B cell (primary cell): ENCODE measurements around the gene AGBL4. TPM values are rescaled to one million over a fixed set of nuclear protein-coding genes. Genes with fewer than 3 reads are reported as not detected.

Experiments used
- ATAC-seq: fragments of 200-7000 bp; cut with Tn5 transposase; one replicate; pipeline ENCODE4 v1.10.0; 2021; ENCODE audit warnings: low read depth, mild to moderate bottlenecking, moderate number of reproducible peaks, moderate library complexity
- CTCF ChIA-PET: fragments of 350-600 bp; sonication (Branson Sonifier 250); formaldehyde crosslinking; loops from one replicate; lab custom pipeline; 2021; ENCODE audit warnings: antibody characterized with exemption, inconsistent platforms; lab: Charles Lee
- POLR2A ChIA-PET: fragments of 350-600 bp; sonication (Branson Sonifier 250); formaldehyde crosslinking; loops from one replicate; lab custom pipeline; 2021; ENCODE audit warnings: antibody characterized with exemption; lab: Charles Lee
- DNase-seq: peaks from one replicate; pipeline ENCODE4 v3.0.0; 2013
- H2AFZ ChIP-seq: 2 replicates; pipeline ENCODE4 v1.6.1; 2012; ENCODE audit warnings: mild to moderate bottlenecking, low read depth, low read length; ENCODE audit not compliant: insufficient read depth, poor library complexity, severe bottlenecking
- H3K27ac ChIP-seq, 2 donors: 1 replicate in 1 of 2; 2 replicates in 1 of 2; pipeline ENCODE4 v1.5.1; 2012 to 2013; ENCODE audit warnings: low read length in 2 of 2, mild to moderate bottlenecking in 2 of 2, moderate library complexity in 1 of 2
- H3K27me3 ChIP-seq, 4 experiments: fragments of 200-600 bp in 1 of 4; sonication (generic) in 1 of 4; replicated peaks in 1 of 4; 1 replicate in 2 of 4; 2 replicates in 2 of 4; pipeline versions ENCODE4 v1.6.1 to v1.7.0; 2013 to 2016; ENCODE audit warnings: low read length in 3 of 4, mild to moderate bottlenecking in 2 of 4, mixed read lengths in 1 of 4, moderate library complexity in 1 of 4; ENCODE audit not compliant: insufficient read depth in 4 of 4, control insufficient read depth in 3 of 4; ENCODE audit errors: control extremely low read depth in 1 of 4
- H3K36me3 ChIP-seq, 2 experiments: replicated peaks in 1 of 2; 1 replicate in 1 of 2; 2 replicates in 1 of 2; pipeline versions ENCODE4 v1.6.1 to v1.7.1; 2013; ENCODE audit warnings: low read length in 1 of 2; ENCODE audit not compliant: insufficient read depth in 2 of 2, control insufficient read depth in 1 of 2; ENCODE audit errors: control extremely low read depth in 1 of 2, extremely low read depth in 1 of 2
- H3K4me1 ChIP-seq, 2 donors: fragments of 200-600 bp in 1 of 2; sonication (generic) in 1 of 2; 1 replicate in 1 of 2; 2 replicates in 1 of 2; pipeline versions ENCODE4 v1.5.1 to v1.6.1; 2013 to 2017; ENCODE audit warnings: low read length in 2 of 2; ENCODE audit not compliant: control insufficient read depth in 2 of 2, insufficient read depth in 2 of 2
- H3K4me2 ChIP-seq: replicated peaks from 2 replicates; pipeline ENCODE3; 2012; ENCODE audit warnings: mild to moderate bottlenecking, low read depth, low read length; ENCODE audit not compliant: poor library complexity, severe bottlenecking
- H3K4me3 ChIP-seq, 5 experiments: fragments of 200-600 bp in 1 of 5; sonication (generic) in 1 of 5; 1 replicate in 3 of 5; 2 replicates in 2 of 5; pipeline versions ENCODE4 v1.5.1 to v1.7.0; 2011 to 2016; ENCODE audit warnings: low read length in 4 of 5, mild to moderate bottlenecking in 4 of 5, low read depth in 2 of 5, control low read depth in 1 of 5, moderate library complexity in 1 of 5; ENCODE audit not compliant: insufficient read depth in 1 of 5; ENCODE audit errors: control extremely low read depth in 1 of 5, extremely low read depth in 1 of 5
- H3K79me2 ChIP-seq: fragments of 200-600 bp; sonication (generic); one replicate; pipeline ENCODE4 v1.6.0; 2016; ENCODE audit warnings: low read length; ENCODE audit not compliant: control insufficient read depth, insufficient read depth
- H3K9ac ChIP-seq: fragments of 200-600 bp; sonication (generic); 2 replicates; pipeline ENCODE4 v1.6.1; 2017; ENCODE audit warnings: mild to moderate bottlenecking, low read length, moderate library complexity
- H3K9me3 ChIP-seq, 3 donors: one replicate each; pipeline versions ENCODE4 v1.6.1 to v1.7.1; 2013; ENCODE audit warnings: low read length in 2 of 3; ENCODE audit not compliant: control insufficient read depth in 2 of 3, insufficient read depth in 1 of 3; ENCODE audit errors: control extremely low read depth in 1 of 3
- H4K20me1 ChIP-seq: 2 replicates; pipeline ENCODE4 v1.6.0; 2012; ENCODE audit warnings: mild to moderate bottlenecking, low read length; ENCODE audit not compliant: insufficient read depth, control insufficient read depth, poor library complexity, severe bottlenecking
- H3K27ac Mint-ChIP-seq: one replicate; pipeline ENCODE4 v1.8.0; 2021; ENCODE audit warnings: mixed read lengths
- H3K27me3 Mint-ChIP-seq: one replicate; pipeline ENCODE4 v1.8.0; 2021; ENCODE audit warnings: mixed read lengths
- H3K4me1 Mint-ChIP-seq: one replicate; pipeline ENCODE4 v1.8.0; 2021; ENCODE audit warnings: mixed read lengths
- H3K4me3 Mint-ChIP-seq: one replicate; pipeline ENCODE4 v1.8.0; 2021; ENCODE audit warnings: mixed read lengths
- H3K9me3 Mint-ChIP-seq: one replicate; pipeline ENCODE4 v1.8.0; 2022; ENCODE audit warnings: mixed read lengths; ENCODE audit not compliant: insufficient read depth
- EZH2 ChIP-seq: IDR thresholded peaks from 2 replicates; pipeline ENCODE4 v1.6.1; 2012; ENCODE audit warnings: borderline replicate concordance, low read depth, mild to moderate bottlenecking, moderate library complexity, low read length; ENCODE audit not compliant: insufficient read depth, poor library complexity, severe bottlenecking
- WGBS: methylation state at CpG from one replicate; pipeline ENCODE4 v1.1.5; 2013; ENCODE audit warnings: missing lambda C conversion rate; ENCODE audit not compliant: insufficient coverage; 5-methylcytosine and 5-hydroxymethylcytosine counted together
- intact Hi-C: fragments of 100-400 bp; cut with micrococcal nuclease; formaldehyde crosslinking; loops from one replicate; pipeline ENCODE4 v1.10.0; 2022
- polyA plus RNA-seq: library from polyadenylated mRNA; depleted of rRNA; stranded (reverse); fragments of >200 nt; gene quantifications from 2 replicates; pipeline ENCODE4 v1.2.3, GENCODE V29; 2012
- total RNA-seq, 2 donors: library from RNA; stranded (reverse); fragments of 120-200 nt in 1 of 2; gene quantifications; 1 replicate in 1 of 2; 2 replicates in 1 of 2; pipeline versions ENCODE4 v1.2.3 to v1.2.4, GENCODE V29; 2013 to 2022
- TF ChIP-seq, protein P1 (sequence below): fragments of 200-600 bp; IDR thresholded peaks from one replicate; pipeline ENCODE4 v1.8.0; 2022; ENCODE audit warnings: antibody characterized with exemption, mild to moderate bottlenecking

The AGBL4 gene
- total and polyA plus RNA-seq, 2 donors (not counting 1 experiment from before 2014, with no cell fraction given), result 0.07 to 0.12 TPM

DNA sequence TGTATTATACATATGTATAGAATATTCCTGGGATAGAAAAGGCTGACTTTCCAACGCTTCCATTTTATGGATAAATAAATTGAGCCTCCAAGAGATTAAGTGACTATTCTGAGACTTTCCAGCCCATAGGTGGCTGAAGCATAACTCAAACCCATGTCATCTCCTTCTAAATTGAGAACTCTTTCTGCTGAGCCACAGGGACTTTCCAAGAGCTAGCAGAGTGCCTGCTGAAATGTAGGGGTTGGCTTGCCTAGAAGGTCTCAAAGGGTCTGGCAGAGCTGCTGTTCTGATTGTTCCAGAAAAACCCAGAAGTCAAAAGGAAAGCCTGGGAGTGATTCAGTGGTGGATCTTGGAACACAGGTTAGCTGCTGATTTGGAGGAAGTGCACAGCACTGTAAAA is 1100.6 kb downstream of the AGBL4 start:
- WGBS, result no CpG with 5 or more reads among the region's 1 CpG
- ATAC-seq, result no peak
- H3K4me2 ChIP-seq, result no peak overlapping the region
- H3K36me3 ChIP-seq, result no peaks in the 10 kb centered on the region
- H3K9ac ChIP-seq, result no peak overlapping the region
- H3K4me3 ChIP-seq, result no peak overlapping the region
- H3K79me2 ChIP-seq, result no peaks in the 10 kb centered on the region
- Mint-ChIP-seq H3K9me3 (peaks cover 2% of the 10 kb centered on the region), H3K27me3 (no peaks in the 10 kb centered on the region), H3K4me3 (no peak overlapping the region), H3K4me1 (peaks cover 3% of the 10 kb centered on the region), H3K27ac (no peak overlapping the region)
- no peak overlapping the region for H3K27ac ChIP-seq
- H3K27me3 ChIP-seq, result no peaks in the 10 kb centered on the region
- ChIA-PET POLR2A (no interaction called here), CTCF (no interaction called here)
- DNase-seq, result no peak
- no peaks in the 10 kb centered on the region for H3K9me3 ChIP-seq
- H2AFZ ChIP-seq, result no peak overlapping the region
- TF ChIP-seq EZH2, result no peak
- TF ChIP-seq, protein P1, sequence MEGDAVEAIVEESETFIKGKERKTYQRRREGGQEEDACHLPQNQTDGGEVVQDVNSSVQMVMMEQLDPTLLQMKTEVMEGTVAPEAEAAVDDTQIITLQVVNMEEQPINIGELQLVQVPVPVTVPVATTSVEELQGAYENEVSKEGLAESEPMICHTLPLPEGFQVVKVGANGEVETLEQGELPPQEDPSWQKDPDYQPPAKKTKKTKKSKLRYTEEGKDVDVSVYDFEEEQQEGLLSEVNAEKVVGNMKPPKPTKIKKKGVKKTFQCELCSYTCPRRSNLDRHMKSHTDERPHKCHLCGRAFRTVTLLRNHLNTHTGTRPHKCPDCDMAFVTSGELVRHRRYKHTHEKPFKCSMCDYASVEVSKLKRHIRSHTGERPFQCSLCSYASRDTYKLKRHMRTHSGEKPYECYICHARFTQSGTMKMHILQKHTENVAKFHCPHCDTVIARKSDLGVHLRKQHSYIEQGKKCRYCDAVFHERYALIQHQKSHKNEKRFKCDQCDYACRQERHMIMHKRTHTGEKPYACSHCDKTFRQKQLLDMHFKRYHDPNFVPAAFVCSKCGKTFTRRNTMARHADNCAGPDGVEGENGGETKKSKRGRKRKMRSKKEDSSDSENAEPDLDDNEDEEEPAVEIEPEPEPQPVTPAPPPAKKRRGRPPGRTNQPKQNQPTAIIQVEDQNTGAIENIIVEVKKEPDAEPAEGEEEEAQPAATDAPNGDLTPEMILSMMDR, result no peak
- no peaks in the 10 kb centered on the region for H3K4me1 ChIP-seq
- H4K20me1 ChIP-seq, result no peaks in the 10 kb centered on the region
- intact Hi-C loops, result no loop called here

GRCh38 chr1:48920851-48921250 is 1102.9 kb downstream of the AGBL4 start:
- Histone ChIP-seq H2AFZ (no peak overlapping the region), H3K4me2 (no peak overlapping the region), H3K9me3 (no peaks in the 10 kb centered on the region), H3K79me2 (no peaks in the 10 kb centered on the region), H3K27ac (no peak overlapping the region), H3K27me3 (no peaks in the 10 kb centered on the region), H3K4me1 (peaks cover 4 to 6% of the 10 kb centered on the region in 2 donors), H3K36me3 (no peaks in the 10 kb centered on the region), H4K20me1 (no peaks in the 10 kb centered on the region), H3K4me3 (no peak overlapping the region), H3K9ac (no peak overlapping the region)
- DNase-seq (no peak), ATAC-seq (no peak)
- H3K27ac Mint-ChIP-seq, result no peak overlapping the region
- peaks cover 3% of the 10 kb centered on the region for H3K4me1 Mint-ChIP-seq
- no peaks in the 10 kb centered on the region for H3K27me3 Mint-ChIP-seq
- H3K4me3 Mint-ChIP-seq, result no peak overlapping the region
- 82% methylated on average over 3 of the region's 3 CpGs for WGBS
- CTCF ChIA-PET, result no interaction called here
- TF ChIP-seq, protein P1, result no peak
- TF ChIP-seq EZH2, result no peak
- intact Hi-C loops, result no loop called here
- POLR2A ChIA-PET, result no interaction called here
- H3K9me3 Mint-ChIP-seq, result no peaks in the 10 kb centered on the region
